OCI-LY3 (cell line): ENCODE results near the gene WBP1.
"Not testable (repeated sequence)": the region's sequence is repeated elsewhere in the genome, so short reads cannot be mapped to it uniquely, and the experiment has no call there.

Source experiments
- CTCF ChIP-seq: fragments of 200-600, 300-600 bp; sonication (generic); IDR thresholded peaks from 2 replicates; pipeline ENCODE4 v1.5.1; 2014; ENCODE audit warnings: antibody characterized with exemption, low read length, low read depth
- EZH2phosphoT487 ChIP-seq: fragments of 200-600 bp; shearing (Covaris generic); IDR thresholded peaks from 2 replicates; pipeline ENCODE4 v1.6.1; 2018; ENCODE audit warnings: antibody characterized with exemption, mixed run types, low read depth

GRCh38 chr2:74470742-74471141, 12.5 kb downstream of the WBP1 start:
- TF ChIP-seq CTCF, EZH2phosphoT487: not testable (repeated sequence)
